ENCODE results near the gene USP6NL. TPM values are rescaled to one million over a fixed set of nuclear protein-coding genes. Genes with fewer than 3 reads are reported as not detected.

USP6NL gene
- total RNA-seq, 1 experiment from 2014 or later: 35.6 TPM

DNA sequence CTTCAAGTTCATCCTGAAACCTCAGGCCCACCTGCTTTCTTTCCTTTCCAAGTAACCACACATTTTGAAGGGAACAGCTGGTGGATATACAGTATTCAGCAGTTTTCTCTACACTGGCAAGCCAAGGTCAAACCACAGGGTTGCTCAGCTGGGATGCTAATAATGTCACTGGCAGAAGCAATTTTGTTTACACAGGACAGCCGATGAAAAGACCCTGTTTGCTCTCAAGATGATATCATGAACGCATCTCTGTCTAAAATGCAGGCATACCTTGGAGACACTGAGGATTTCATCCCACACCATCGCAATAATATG lies 186.2 kb downstream of the USP6NL start:
- H3K4me1 Mint-ChIP-seq (ENCODE audit: low read depth, unreplicated experiment): no peaks in the 10 kb centered on the region
- H3K9me3 ChIP-seq: peaks cover 7% of the 10 kb centered on the region; the same call in 1 of the 2 replicates
- DNase-seq: no peak
- TF ChIP-seq, protein P1, sequence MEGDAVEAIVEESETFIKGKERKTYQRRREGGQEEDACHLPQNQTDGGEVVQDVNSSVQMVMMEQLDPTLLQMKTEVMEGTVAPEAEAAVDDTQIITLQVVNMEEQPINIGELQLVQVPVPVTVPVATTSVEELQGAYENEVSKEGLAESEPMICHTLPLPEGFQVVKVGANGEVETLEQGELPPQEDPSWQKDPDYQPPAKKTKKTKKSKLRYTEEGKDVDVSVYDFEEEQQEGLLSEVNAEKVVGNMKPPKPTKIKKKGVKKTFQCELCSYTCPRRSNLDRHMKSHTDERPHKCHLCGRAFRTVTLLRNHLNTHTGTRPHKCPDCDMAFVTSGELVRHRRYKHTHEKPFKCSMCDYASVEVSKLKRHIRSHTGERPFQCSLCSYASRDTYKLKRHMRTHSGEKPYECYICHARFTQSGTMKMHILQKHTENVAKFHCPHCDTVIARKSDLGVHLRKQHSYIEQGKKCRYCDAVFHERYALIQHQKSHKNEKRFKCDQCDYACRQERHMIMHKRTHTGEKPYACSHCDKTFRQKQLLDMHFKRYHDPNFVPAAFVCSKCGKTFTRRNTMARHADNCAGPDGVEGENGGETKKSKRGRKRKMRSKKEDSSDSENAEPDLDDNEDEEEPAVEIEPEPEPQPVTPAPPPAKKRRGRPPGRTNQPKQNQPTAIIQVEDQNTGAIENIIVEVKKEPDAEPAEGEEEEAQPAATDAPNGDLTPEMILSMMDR (IDR thresholded peaks at IDR 0.05; ENCODE audit: insufficient read depth in 1 of 2, low read depth in 1 of 2, low read length in 1 of 2, severe bottlenecking in 1 of 2, unreplicated experiment in 1 of 2): no peak
- no peaks in the 10 kb centered on the region for H3K27me3 Mint-ChIP-seq (ENCODE audit: insufficient read depth, unreplicated experiment)
- H3K9me3 Mint-ChIP-seq (ENCODE audit: unreplicated experiment): peaks cover 19% of the 10 kb centered on the region
- no peak overlapping the region for H3K27ac Mint-ChIP-seq (ENCODE audit: unreplicated experiment)
- no peaks in the 10 kb centered on the region for H3K27me3 ChIP-seq (replicated peaks; ENCODE audit: control insufficient read depth, insufficient read depth, low read length)
- no peak overlapping the region for H3K4me3 ChIP-seq (ENCODE audit: low read depth, low read length)
- no peaks in the 10 kb centered on the region for H3K4me1 ChIP-seq
- CTCF ChIA-PET: interaction anchor here (1.7 kb wide), 1 partner anchor 332 kb away, joined by 12 read pairs; no protein-coding TSS in a partner anchor
- no peaks in the 10 kb centered on the region for H3K36me3 Mint-ChIP-seq (ENCODE audit: insufficient read depth, unreplicated experiment)
- H3K36me3 ChIP-seq (ENCODE audit: control insufficient read depth, insufficient read depth, low read length): no peaks in the 10 kb centered on the region
- POLR2A ChIA-PET: no interaction called here
- intact Hi-C loops (cut with micrococcal nuclease; ENCODE audit: unreplicated experiment): no loop called here
- H3K4me3 Mint-ChIP-seq (ENCODE audit: unreplicated experiment): no peak overlapping the region
- BruUV-seq (replicated peaks): no TSS peak

DNA sequence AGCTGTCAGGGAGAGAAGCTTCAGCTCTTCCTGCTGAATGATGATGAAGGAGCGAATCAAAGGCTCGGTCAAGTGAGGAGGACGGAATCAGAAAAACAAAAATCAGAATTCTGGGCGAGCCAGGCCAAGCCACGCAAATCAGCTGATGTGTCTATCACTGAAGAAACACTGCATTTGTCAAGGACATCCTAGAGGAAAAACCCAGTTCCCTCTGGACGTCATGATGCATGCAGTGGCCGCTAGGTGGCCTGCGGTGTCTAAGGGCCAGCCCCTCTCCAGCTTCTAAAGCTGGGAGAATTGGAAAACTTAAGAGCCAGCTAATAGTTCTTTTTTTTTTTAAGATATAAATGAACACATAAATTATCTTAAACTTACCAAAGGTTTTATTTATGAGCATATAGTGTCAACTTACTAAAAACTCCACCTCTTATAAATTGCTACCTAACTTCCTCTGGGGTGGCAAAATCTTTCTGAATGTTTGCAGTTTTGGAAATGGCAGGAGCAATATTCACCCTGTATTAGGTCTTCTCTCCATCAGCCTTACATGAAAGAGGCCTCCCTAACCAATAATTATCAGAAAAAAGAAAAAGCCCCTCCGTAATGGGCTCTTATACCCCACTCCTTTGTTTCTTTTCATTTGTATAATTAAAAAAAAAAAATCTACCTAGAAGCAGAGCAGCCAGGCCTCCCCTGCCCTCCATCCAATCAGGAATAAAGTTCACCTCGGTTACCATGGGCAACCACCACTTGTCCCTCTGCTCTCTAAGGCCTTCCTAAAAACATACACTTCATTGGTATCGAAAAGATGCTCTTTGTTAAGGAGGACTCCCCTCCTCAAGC lies 186.8 kb downstream of the USP6NL start:
- TF ChIP-seq, protein P1 (IDR thresholded peaks at IDR 0.05; ENCODE audit: insufficient read depth in 1 of 2, low read depth in 1 of 2, low read length in 1 of 2, severe bottlenecking in 1 of 2, unreplicated experiment in 1 of 2): peak; percentile 97 to 99
- Mint-ChIP-seq H3K27ac (ENCODE audit: unreplicated experiment) (no peak overlapping the region), H3K27me3 (ENCODE audit: insufficient read depth, unreplicated experiment) (peaks cover 1% of the 10 kb centered on the region), H3K9me3 (ENCODE audit: unreplicated experiment) (peaks cover 16% of the 10 kb centered on the region), H3K36me3 (ENCODE audit: insufficient read depth, unreplicated experiment) (no peaks in the 10 kb centered on the region), H3K4me3 (ENCODE audit: unreplicated experiment) (no peak overlapping the region), H3K4me1 (ENCODE audit: low read depth, unreplicated experiment) (no peaks in the 10 kb centered on the region)
- CTCF ChIA-PET: interaction anchor here (0.6 to 1.7 kb wide), 6 partner anchors 10 to 333 kb away, joined by 3 to 12 read pairs (median 4); no protein-coding TSS in a partner anchor
- no TSS peak for BruUV-seq (replicated peaks)
- no peak overlapping the region for H3K4me3 ChIP-seq (ENCODE audit: low read depth, low read length)
- POLR2A ChIA-PET: no interaction called here
- H3K27me3 ChIP-seq (replicated peaks; ENCODE audit: control insufficient read depth, insufficient read depth, low read length): no peaks in the 10 kb centered on the region
- no peaks in the 10 kb centered on the region for H3K36me3 ChIP-seq (ENCODE audit: control insufficient read depth, insufficient read depth, low read length)
- H3K9me3 ChIP-seq: peaks cover 6% of the 10 kb centered on the region
- intact Hi-C loops (cut with micrococcal nuclease; ENCODE audit: unreplicated experiment): loop anchor here (1.0 kb wide), 2 partner anchors 48 to 334 kb away; no protein-coding TSS in a partner anchor
- DNase-seq: peak; percentile 66 to 75
- H3K4me1 ChIP-seq: no peaks in the 10 kb centered on the region

DNA sequence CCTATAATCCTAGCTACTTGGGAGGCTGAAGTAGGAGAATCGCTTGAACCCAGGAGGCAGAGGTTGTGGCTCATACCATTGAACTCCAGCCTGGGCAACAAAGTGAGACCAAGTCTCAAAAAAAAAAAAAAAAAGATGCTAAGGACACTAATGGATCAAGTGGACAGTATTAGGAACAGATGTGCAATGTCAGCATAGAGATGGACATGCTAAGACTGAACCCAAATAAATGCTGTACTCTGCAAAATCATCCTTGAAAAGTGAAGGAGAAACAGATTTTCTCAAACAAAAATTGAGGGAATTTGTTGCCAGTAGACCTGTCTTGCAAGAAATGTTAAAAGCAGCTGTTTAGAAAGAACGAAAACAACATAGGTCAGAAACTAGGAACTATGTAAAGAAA lies 194.5 kb downstream of the USP6NL start:
- intact Hi-C loops (cut with micrococcal nuclease; ENCODE audit: unreplicated experiment): no loop called here
- no peaks in the 10 kb centered on the region for H3K4me1 Mint-ChIP-seq (ENCODE audit: low read depth, unreplicated experiment)
- H3K36me3 ChIP-seq (ENCODE audit: control insufficient read depth, insufficient read depth, low read length): no peaks in the 10 kb centered on the region
- peaks cover 12% of the 10 kb centered on the region for H3K9me3 Mint-ChIP-seq (ENCODE audit: unreplicated experiment)
- H3K4me3 Mint-ChIP-seq (ENCODE audit: unreplicated experiment): no peak overlapping the region
- peaks cover 9% of the 10 kb centered on the region for H3K9me3 ChIP-seq
- DNase-seq: no peak
- CTCF ChIA-PET: interaction anchor here (0.6 kb wide), 1 partner anchor 922 kb away, joined by 6 read pairs; no protein-coding TSS in a partner anchor
- no peak overlapping the region for H3K27ac Mint-ChIP-seq (ENCODE audit: unreplicated experiment)
- peaks cover 5% of the 10 kb centered on the region for H3K27me3 Mint-ChIP-seq (ENCODE audit: insufficient read depth, unreplicated experiment)
- no peaks in the 10 kb centered on the region; the same call in 1 of the 2 replicates for H3K27me3 ChIP-seq (replicated peaks; ENCODE audit: control insufficient read depth, insufficient read depth, low read length)
- TF ChIP-seq, protein P1 (IDR thresholded peaks at IDR 0.05; ENCODE audit: insufficient read depth in 1 of 2, low read depth in 1 of 2, low read length in 1 of 2, severe bottlenecking in 1 of 2, unreplicated experiment in 1 of 2): no peak
- no peak overlapping the region for H3K4me3 ChIP-seq (ENCODE audit: low read depth, low read length)
- no peaks in the 10 kb centered on the region for H3K36me3 Mint-ChIP-seq (ENCODE audit: insufficient read depth, unreplicated experiment)
- POLR2A ChIA-PET: no interaction called here
- no peaks in the 10 kb centered on the region for H3K4me1 ChIP-seq
- no TSS peak for BruUV-seq (replicated peaks)

Measured in Caco-2 (cell line).